Heart left ventricle (tissue), 13 donors: ENCODE results near the gene CD302.

Experiments used
- POLR2A ChIP-seq, 2 donors: fragments of 450-650 bp; IDR thresholded peaks; one replicate each; pipeline ENCODE4 v1.6.1; 2017; ENCODE audit warnings: antibody characterized with exemption in 2 of 2, mild to moderate bottlenecking in 2 of 2, moderate library complexity in 2 of 2
- TF ChIP-seq, protein P1 (sequence below), 12 donors: fragments of 200-600 bp; sonication (generic) in 4 of 12; IDR thresholded peaks; one replicate each; pipeline versions ENCODE4 v1.5.0 to v1.8.0; 2018 to 2022; ENCODE audit warnings: antibody characterized with exemption in 12 of 12, mild to moderate bottlenecking in 5 of 12
- donor health status: ischemic (EF 13 %, LVEDD 7.1; RV severe dilation, severe dysfunction).
- donor health status: DM: no; HTN: yes; CAD: no.
- donor health status: DM: no; HTN: no; CAD: no.
- donor health status: ischemic (EF 25% LVEDD 6.9; RV normal size, moderate dysfunction).
- donor health status: ischemic (EF 25% LVEDD 5.7; RV mildly dilated, moderate dysfunction).
- donor health status: ischemic (EF 35%, LVEDD 5.7; RV mildly dilated, moderate dysfunction).
- donor health status: nonischemic (EF 11% LVEDD 7.7; RV severe dilation, severe dysfunction).
- donor health status: DM: yes; HTN: yes; CAD: no.
- donor health status: PGD.
- donor health status: ischemic (EF 29% LVEDD 5.4; RV normal size, mild dysfunction).
- donor health status: nonischemic (EF 23%, LVEDD 6.1; RV moderate dilation, normal function).

GRCh38 chr2:159832026-159832425 is 34.0 kb upstream of the CD302 start:
- TF ChIP-seq, protein P1, sequence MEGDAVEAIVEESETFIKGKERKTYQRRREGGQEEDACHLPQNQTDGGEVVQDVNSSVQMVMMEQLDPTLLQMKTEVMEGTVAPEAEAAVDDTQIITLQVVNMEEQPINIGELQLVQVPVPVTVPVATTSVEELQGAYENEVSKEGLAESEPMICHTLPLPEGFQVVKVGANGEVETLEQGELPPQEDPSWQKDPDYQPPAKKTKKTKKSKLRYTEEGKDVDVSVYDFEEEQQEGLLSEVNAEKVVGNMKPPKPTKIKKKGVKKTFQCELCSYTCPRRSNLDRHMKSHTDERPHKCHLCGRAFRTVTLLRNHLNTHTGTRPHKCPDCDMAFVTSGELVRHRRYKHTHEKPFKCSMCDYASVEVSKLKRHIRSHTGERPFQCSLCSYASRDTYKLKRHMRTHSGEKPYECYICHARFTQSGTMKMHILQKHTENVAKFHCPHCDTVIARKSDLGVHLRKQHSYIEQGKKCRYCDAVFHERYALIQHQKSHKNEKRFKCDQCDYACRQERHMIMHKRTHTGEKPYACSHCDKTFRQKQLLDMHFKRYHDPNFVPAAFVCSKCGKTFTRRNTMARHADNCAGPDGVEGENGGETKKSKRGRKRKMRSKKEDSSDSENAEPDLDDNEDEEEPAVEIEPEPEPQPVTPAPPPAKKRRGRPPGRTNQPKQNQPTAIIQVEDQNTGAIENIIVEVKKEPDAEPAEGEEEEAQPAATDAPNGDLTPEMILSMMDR (IDR thresholded peaks at IDR 0.05) = no peak
- no peak for TF ChIP-seq POLR2A (IDR thresholded peaks at IDR 0.05)
